Stimulated activated CD8-positive, alpha-beta memory T cell treated with anti-CD3 and anti-CD28 coated beads, Interleukin-12 subunit alpha, Interleukin-12 subunit beta, amount 100 ng/mL, for 24 hours (primary cell): ENCODE results near the gene PUDP.
"Not testable (repeated sequence)": the region's sequence is repeated elsewhere in the genome, so short reads cannot be mapped to it uniquely, and the experiment has no call there.

Source experiments
- DNase-seq: peaks from one replicate; pipeline ENCODE4 v3.0.0-alpha.2; 2020; ENCODE audit errors: extremely low read depth

The PUDP gene

DNA sequence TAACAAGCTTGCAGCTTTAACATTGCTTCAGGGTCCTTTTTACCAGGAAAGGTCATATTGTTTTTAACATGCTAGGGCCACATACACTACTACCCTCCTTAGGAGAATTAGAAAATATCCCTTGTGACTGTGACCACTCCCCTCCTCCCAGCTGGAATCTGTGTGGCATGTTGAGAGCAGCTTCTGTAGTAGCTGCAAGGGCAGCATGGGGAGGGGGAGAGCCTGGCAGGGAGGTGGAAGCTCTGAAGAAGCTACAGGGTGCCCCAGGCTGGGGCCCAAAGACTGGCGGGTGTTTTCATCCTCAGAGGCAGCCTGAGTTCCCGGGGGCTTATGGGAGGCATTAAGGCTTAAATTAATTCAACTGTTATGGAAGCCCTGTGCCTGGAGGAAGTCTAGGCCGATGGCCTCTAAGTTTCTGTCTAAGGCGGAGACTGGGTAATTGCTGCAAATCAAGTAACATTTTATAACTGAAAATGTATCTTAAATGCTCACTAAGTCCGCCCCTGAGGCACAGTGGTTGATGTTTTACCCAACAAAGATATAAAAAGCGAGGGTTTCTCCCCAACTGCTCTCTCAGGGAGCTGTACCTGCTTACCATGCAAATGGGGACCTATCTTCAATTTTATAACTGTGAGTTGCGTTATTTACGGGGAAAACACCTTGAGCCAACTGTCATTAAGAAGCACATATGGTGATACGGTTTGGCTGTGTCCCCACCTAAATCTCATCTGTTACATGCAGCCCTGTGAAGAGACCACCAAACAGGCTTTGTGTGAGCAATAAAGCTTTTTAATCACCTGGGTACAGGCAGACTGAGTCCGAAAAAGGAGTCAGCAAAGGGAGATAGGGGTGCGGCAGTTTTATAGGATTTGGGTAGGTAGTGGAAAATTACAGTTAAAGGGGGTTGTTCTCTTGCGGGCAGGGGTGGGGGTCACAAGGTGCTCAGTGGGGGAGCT, 37.8 kb downstream of the PUDP start:
- DNase-seq, result no peak

DNA sequence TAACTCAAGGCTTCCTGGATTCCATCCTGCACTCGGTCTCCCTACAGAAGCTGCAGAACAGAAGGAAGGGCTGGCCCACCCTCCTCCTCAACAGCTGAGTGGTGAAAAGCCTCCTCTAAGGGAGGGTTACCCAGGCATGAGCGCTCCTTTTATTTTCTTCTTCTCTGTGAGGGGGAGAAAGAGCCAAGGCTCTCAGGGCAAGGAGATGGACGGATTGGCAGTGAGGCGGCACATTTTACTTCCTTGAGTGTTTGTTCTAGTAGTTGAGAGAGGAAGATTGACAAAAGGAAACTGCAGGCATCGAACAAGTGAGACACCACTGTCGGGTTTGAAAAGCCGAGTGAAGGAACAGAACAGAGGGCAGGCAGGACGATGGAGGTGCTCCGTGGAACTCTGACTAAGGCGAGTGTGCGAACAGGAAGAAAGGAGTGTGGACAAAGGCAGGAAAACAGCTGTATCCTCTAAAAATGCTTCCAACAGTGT, 38.9 kb downstream of the PUDP start:
- DNase-seq, result no peak

DNA sequence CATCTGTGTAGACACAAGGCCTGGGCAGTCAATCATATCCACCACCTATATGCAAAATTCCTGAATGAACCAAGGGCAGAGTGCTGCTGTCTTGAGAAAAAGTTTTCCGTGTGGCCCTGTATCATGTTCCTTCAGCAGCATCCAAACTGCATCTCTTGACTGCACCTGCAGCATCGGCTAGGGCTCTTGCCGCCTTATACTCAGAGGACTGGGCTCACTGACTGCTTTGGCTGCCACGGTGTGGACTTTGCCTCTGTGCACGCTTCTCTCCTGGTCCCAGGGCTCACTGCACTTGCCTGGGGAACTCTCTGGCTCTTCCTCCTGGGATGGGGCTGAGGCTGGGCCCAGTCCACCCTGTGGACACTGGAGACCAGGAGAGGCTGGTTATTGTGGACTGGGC, 39.9 kb downstream of the PUDP start:
- no peak for DNase-seq

DNA sequence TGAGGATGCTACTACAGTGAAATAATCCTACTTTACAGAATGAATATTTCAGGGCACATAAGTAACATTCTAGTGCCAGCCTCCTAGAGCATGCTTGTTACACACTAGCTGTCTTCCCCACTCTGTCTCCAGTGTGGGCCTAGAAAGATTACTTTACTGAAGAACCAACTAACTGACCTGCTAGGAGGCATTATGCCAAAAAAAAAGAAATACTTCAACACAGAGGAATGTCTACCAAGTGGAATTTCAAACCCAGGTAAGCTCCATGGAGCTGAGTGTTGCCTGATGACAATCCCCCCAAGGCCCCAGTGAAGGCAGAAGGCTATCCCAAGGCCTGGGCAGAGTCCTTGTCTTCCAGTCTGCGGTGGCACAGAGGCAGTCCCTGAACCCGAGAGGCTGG, 41.3 kb downstream of the PUDP start:
- no peak for DNase-seq

DNA sequence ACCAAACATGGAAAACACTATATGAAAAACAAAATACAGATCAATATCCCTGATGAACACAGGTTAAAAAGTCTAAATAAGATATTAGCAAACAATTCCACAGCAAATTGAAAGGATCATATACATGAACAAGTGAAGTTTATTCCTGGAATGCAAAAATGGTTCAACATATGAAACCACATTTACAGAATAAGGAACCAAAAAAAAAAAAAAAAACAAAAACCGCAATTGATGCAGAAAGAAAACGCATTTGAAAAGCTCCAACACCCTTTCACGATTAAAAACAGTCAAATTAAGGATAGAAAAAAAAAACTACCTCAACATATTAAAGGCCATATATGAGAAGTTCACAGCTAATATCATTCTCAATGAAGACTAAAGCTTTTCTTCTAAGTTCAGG, 45.8 kb downstream of the PUDP start:
- no peak for DNase-seq

DNA sequence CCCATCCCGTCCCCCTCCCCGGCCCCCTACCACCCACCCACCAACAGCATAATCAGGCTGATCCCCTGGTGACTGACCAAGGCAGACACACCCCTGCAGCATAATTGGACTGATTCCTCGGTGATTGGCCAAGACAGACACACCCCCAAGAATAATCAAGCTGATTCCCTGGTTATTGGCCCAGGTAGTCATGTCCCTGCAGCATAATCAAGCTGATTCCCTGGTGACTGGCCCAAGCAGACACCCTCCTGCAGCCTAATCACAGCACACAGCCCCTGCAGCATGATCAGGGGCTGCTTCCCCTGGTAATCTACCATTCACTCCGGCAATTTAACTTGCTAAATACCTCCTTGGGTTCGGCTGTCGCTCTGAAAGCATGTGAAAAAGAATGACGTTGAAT, 47.9 kb downstream of the PUDP start:
- DNase-seq, result no peak

DNA sequence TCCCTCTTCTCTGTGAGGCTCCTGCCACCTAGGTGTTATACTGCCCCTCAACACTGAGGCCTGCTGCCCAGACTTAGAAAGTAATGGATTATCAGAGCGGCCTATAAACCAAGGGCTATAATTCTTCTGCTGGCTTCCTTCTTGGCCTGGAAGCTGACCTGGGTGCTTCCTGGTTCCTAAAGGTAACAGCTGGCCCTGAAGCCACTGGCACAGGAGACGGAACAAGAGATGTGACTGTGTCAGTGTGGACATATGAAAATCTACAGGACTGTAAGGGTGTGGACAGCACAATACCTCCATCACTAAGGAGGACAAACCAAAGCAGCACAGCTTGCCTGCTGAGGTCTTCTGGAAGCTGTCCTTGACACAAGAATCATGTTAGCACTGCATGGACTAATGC, 52.3 kb downstream of the PUDP start:
- not testable (repeated sequence) for DNase-seq

DNA sequence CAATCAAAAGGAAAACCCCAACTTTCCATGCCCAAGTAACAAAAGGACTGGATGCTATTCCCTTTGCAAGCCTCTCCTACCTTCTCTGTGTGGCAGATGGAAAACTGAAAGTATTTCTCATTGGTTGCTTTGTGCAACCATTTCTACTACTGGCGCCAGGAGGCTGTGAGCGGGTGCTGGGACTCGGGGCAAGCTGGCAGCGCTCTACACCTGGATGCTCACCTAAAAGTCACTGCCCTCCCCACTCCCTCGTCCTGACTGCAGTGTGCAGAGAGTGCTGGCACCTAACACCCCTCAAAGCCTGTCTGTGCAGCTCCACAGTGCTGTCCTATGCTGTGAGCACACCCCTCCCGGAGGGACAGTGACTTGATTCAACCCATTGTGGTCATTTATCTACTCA, 54.6 kb downstream of the PUDP start:
- DNase-seq, result no peak

DNA sequence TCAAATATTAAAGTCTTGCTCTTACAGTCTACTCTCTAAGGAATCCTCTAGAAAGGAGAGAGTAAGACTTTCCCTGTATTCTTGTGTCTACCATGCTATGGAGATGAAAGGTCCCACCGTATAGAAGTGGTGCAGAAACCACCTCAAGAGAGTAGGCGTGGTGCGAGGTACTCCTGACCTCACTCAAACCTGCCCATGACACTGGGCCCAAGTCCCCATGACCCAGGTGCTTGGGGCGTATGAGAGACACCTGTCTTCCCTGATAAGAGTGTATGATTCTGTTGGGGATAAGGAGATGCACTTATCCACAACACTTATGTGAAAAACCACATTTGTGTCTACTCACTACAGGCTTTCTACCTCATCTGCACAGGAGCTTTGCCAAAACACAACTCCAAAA, 55.4 kb downstream of the PUDP start:
- DNase-seq, result no peak

DNA sequence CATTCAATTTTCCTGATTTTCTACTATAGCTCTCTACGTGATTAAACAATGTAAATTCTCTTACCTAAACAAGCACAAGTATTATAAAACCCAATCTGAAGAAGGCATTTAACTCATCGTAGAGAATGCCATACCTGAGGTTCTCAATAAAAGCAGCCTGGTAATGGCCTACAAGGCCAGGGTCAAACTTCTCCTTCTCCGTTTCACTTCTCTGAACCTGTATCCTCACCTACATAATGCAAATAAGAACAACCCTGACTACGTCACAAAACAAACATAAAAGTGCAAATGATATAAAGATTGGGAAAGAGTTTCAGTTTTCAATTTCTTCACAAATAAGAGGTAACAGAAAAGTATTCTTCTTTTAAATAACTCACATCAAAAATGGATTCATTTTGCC, 56.0 kb downstream of the PUDP start:
- no peak for DNase-seq

DNA sequence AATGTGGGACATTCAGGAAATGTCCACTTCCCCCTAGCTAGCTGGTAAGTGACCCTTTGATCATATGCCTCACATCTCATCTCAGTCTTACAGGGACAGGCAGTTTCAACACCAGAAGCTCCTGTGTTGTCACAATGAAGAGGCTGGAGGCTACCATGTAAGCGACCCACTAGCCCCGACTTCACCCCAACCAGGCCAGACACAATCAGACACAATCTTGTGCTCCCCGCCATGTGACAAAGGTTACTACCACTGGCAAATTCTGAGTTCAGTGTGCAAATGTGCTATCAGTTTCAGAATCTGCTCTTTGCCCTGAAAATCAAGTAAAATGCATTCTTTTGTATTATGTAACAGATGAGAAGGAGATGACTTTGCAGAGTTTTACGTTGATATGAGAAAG, 57.3 kb downstream of the PUDP start:
- no peak for DNase-seq

DNA sequence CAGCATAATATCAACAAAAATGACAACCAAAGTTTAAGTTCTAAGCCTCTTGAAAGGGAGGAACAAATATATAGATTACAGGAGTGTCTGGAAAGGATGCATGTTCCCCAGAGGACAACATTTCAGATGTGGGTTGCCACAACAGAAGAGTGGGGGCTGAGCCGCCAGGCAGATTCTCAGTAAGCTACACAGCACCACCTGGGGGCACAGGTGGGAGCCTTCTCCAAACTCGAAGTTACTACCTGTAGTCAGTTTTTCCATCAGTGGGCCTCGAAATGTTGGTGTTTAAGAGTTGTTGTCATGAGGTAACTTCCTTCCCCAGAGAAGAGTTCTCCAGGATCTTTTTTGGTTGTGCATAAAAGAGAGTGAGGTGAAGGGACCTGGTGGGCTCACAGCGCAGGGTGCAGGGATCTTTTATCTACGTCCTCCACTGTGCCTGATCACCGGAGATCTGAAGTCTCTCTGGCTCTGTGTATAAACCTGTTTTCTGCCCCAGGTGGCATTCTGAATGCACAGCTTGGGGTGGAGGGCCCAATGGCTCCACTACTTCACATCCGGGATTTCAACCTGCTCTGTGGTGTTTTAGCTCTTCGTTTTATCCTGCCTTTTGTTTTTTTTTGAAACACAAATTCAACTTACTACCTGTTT, 58.9 kb downstream of the PUDP start:
- DNase-seq, result no peak

DNA sequence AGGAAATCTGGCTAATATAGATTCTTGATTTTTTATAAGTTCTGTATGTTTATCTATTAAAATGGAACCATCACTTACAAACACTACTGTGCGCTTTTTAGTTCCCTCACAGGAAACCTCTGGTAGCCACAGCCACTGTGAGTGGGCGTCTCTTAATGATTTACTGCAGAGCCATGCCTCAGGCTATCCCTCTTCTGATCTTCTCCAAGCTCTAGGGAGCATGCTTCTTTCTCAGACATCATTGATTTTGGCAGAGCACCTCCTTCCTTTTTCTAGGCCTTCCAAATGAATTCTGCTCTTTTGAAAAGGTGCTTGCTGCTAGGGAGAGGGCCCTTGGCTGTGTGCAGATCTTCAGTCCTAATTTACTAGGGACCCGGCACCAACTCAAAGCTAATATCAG, 61.6 kb downstream of the PUDP start:
- no peak for DNase-seq

DNA sequence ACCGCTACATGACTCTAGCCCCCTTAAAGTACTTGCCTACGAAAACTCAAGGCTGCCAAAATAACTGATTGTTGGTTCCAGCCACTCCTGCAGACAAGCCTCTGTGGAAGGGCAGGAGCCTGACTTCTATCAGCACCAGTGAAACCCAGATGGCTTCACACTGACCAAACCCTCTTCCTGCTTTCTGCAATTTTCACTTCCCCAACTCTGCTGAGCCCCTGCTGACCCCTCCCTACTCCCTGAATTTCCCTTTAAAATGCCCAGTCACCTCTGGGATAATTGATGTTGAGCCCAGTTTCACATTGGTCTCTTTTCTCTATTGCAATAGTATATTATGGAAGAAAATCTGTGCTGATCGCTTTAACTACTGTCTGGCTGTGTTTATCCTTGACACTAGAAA, 62.1 kb downstream of the PUDP start:
- no peak for DNase-seq

DNA sequence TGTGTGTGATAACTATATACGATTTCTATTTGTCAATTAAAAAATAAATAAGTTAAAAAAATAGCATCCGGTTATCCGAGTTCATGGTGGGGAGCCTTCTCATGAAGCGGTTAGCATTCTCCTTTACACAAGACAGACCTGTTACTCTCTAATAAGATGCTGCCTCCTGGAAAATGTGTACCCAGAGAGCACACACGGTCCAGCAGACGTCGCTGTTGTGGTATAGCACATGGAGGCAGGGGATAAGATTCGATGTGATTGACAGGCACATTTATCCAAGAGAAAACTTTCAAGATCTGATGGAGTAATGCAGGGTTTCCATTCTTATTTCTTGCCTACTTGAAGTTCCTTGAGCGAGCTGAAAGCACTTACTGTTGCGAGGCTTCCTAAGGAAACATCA, 63.1 kb downstream of the PUDP start:
- DNase-seq, result no peak

DNA sequence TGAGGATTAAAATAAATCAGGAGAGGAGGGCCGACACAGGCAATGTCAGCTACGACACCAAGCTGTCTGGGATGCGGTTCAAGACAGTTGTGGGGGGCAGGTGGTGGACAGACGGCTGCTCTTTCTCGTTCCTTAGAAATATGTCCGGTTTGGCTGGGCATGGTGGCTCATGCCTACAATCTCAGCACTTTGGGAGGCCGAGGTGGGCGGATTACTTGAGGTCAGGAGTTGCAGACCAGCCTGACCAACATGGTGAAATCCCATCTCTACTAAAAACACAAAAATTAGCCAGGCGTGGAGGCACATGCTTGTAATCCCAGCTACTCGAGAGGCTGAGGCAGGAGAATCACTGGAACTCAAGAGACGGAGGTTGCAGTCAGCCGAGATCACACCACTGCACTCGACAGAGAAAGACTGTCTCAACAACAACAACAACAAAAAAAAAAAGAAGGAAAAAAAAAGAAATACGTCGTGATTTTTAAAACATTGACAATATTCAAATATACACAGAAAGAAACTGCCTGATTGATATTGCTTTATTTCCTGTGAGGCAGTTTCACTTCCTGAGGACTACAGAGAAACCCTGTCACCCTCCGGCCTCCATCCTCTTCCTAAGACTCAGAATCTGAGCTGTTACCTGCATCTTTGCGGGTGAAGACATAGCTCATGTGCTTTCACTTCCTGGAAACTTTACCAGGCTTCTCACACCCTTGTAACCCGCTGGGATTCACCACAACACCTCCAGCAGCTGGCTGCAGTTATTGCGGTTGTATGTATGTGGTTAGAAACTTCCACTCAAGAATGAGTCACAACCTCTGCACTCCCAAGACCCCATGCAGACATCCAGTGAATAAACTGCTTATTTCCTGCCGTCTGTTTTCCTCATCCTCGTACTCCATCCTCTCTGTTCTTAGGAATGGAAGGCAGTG, 64.2 kb downstream of the PUDP start:
- peak; percentile 7 for DNase-seq

DNA sequence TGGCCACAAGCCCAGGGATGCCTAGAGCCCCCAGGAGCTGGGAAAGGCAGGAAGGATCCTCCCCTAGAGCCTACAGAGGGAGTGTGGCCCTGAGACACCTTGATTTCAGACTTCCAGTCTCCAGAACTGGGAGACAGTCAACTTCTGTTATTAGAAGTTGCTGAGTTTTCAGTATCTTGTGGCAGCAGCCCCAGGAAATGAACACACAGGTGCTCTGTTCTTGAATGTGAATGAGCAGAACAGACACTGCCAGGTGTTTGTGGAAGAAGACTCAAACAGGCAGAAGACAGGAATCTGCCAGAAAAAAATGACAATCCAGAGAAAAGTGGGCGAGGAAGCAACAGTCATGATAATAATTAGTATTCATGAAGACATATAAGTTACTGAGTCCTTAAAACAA, 64.9 kb downstream of the PUDP start:
- no peak for DNase-seq

DNA sequence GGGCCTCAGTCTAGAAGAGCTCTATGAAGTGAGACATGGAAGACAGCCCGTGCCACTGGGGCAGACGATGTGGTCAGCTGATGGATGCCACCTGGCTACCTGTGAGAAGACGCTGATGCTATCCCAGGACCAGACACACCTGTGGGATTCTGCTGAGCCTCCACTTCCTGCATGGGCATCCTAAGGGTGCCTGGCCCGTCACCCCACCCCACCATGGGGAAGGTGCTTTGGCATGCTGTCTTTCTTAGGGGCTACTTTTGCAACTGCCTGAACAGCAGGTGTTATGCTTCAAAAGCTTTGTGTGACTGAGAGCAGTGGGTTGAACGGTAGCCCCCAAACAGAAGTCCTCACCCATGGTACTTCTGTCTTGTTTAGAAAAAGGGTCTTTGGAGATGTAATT, 65.4 kb downstream of the PUDP start:
- no peak for DNase-seq

DNA sequence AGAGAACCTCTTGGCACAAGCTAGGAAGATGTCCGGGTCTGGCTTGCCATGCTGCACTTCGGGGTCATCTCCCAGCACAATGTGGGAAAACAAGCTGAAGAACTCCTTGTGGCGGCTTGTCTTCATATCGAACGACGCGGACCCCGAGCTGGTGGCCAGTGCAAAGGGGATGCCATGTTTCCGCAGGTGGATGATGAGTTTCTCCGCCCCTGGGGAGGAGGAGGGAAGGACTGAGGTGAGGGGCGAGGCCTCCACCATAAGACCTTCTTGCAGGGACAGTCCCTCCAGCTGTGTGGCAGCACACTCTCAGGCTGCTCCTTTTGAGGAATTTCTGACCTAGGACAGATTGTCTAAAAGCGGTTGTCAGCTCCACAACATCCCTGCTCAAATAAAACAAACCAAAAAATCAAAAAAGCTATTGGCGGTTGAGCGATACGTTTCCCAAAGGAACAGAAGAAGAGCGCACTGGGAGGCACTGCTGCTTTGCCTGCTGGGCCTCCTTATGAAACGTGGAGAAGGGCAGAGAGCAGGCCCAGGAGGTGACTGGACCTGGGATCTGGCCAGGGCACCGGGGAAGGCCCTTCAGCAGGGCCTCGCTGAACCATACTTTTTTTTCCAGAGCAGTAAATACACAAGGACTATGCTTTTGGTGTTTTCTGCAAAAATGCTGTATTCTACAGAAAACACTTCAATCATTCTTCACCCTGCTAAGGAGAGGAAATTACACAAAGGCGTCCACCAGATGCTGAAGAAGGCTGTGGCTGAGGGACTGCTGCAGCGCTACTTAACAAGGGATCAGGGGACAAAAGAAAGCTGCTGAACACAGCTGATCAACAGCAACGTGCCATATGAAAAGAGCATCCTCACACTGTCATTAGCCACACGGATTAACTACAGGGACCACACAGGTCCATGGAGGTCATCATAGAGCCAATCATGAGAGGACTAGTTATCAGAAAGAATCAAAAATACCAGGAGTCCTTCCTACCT, 70.4 kb downstream of the PUDP start:
- no peak for DNase-seq

DNA sequence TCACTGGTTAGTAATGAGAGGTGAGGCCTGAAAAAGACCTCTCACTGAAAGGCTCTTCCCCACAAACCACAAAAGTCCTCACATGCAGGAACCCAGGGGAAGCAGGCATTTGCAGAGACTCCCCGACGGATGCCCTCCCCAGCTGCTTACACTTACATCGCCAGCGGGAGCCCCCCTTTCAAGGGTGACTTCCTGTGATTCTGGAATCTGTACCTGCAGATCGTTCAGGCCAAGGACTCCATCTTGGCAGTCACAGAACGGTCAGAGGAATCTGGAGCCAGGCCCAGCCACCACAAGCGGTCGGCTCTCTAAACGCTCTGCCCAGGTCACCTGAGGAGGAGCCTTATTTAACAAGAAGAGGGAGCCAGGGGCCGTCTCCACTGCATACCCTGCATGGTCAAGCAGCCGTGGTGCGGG, 71.7 kb downstream of the PUDP start:
- DNase-seq, result no peak

DNA sequence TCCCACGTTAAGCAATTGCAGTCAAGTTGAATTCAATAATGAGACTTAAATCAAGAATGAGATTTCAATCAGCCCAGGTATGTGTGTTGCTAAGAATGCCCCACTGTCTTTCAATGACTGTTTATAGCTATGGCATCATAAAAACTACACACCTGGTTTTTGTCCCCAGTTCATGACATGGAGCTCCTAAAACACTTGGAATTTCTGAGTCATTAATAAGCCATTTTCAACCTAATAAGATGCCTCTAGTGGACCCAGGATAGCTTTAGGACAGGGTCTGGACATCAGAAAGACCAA, 73.1 kb downstream of the PUDP start:
- DNase-seq, result no peak
